OCI-LY1 (cell line): ENCODE data around the gene IFT25.

Experiments used
- EZH2 ChIP-seq: fragments of 200-600 bp; sonication (generic), shearing (Covaris generic); IDR thresholded peaks from 2 replicates; pipeline ENCODE4 v1.8.0; 2017; ENCODE audit warnings: borderline replicate concordance, mixed run types, mild to moderate bottlenecking, antibody characterized with exemption, low read length, moderate library complexity, mixed read lengths
- TF ChIP-seq, protein P1 (sequence below): fragments of 200-600 bp; sonication (generic), shearing (Covaris generic); IDR thresholded peaks from 2 replicates; pipeline ENCODE4 v1.5.1; 2017; ENCODE audit warnings: mild to moderate bottlenecking, antibody characterized with exemption, low read length, moderate library complexity, mixed read lengths

DNA sequence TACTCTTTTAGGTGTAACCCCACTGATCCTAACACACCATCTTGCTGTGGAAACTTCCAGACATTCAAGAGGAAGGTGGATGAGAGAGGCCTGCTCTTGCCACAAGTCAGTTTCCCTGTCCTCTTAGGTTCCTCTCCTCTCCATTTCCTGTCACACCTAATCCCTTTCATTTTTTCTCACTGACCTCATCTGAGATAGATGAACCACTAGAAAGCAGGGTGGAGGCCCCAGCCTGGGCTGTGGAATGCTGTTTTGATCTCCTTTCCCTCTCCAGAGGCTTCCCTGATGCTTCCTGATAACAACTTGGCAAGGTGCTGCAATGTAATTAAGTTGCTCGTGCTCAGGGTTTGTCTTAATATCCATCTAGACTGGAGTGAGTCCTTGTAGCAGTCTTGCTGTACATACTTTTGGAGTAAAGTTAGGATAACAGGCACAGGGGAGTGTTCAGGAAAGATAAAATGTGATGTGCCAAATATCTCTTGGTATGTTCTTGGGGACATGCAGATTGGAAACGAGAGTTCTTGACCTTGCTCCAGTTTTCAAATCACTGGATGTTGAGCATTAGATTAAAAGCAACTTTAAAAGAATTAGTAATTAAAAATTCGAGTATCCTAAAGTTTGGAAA lies 11.8 kb upstream of the IFT25 start:
- TF ChIP-seq, protein P1, sequence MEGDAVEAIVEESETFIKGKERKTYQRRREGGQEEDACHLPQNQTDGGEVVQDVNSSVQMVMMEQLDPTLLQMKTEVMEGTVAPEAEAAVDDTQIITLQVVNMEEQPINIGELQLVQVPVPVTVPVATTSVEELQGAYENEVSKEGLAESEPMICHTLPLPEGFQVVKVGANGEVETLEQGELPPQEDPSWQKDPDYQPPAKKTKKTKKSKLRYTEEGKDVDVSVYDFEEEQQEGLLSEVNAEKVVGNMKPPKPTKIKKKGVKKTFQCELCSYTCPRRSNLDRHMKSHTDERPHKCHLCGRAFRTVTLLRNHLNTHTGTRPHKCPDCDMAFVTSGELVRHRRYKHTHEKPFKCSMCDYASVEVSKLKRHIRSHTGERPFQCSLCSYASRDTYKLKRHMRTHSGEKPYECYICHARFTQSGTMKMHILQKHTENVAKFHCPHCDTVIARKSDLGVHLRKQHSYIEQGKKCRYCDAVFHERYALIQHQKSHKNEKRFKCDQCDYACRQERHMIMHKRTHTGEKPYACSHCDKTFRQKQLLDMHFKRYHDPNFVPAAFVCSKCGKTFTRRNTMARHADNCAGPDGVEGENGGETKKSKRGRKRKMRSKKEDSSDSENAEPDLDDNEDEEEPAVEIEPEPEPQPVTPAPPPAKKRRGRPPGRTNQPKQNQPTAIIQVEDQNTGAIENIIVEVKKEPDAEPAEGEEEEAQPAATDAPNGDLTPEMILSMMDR, result no peak
- no peak for TF ChIP-seq EZH2
